ENCODE data around the gene LONRF3.
"Not testable (repeated sequence)": the region's sequence is repeated elsewhere in the genome, so short reads cannot be mapped to it uniquely, and the experiment has no call there.

GRCh38 chrX:119029656-119030055 is 55.2 kb downstream of the LONRF3 start:
- TF ChIP-seq CTCF, POLR2A, EP300 (IDR thresholded peaks at IDR 0.05): not testable (repeated sequence)
